Osteoblast (primary cell): ENCODE measurements around the gene RTL1. TPM values are rescaled to one million over a fixed set of nuclear protein-coding genes. Genes with fewer than 3 reads are reported as not detected.

Experiments used
- DNase-seq: peaks from one replicate; pipeline ENCODE4 v3.0.0; 2011; ENCODE audit warnings: low spot score, mixed read lengths; ENCODE audit not compliant: insufficient read length; ENCODE audit errors: missing footprints
- H2AFZ ChIP-seq: 2 replicates; pipeline ENCODE4 v1.6.0; 2011; ENCODE audit warnings: mild to moderate bottlenecking, low read length
- H3K27ac ChIP-seq: 2 replicates; pipeline ENCODE4 v1.5.1; 2011; ENCODE audit warnings: mild to moderate bottlenecking, low read depth, low read length, moderate library complexity
- H3K27me3 ChIP-seq: 2 replicates; pipeline ENCODE4 v1.6.0; 2012; ENCODE audit warnings: mild to moderate bottlenecking, control low read depth, inconsistent platforms, low read length, moderate library complexity; ENCODE audit not compliant: insufficient read depth
- H3K36me3 ChIP-seq: 2 replicates; pipeline ENCODE4 v1.5.1; 2011; ENCODE audit warnings: mild to moderate bottlenecking, low read length, control low read depth, moderate library complexity; ENCODE audit not compliant: insufficient read depth
- H3K4me1 ChIP-seq: 2 replicates; pipeline ENCODE4 v1.5.1; 2011; ENCODE audit warnings: mild to moderate bottlenecking, low read length, control low read depth, moderate library complexity; ENCODE audit not compliant: insufficient read depth
- H3K4me2 ChIP-seq: 2 replicates; pipeline ENCODE4 v1.6.0; 2011; ENCODE audit warnings: mild to moderate bottlenecking, low read length; ENCODE audit not compliant: insufficient read depth
- H3K4me3 ChIP-seq: fragments of 200-600 bp; sonication (generic); 3 replicates; pipeline ENCODE4 v1.5.1; 2012; ENCODE audit warnings: mild to moderate bottlenecking, low read length, inconsistent platforms; ENCODE audit not compliant: insufficient read depth
- H3K79me2 ChIP-seq: 2 replicates; pipeline ENCODE4 v1.6.0; 2012; ENCODE audit warnings: mild to moderate bottlenecking, low read length, control low read depth, inconsistent platforms; ENCODE audit not compliant: insufficient read depth
- H3K9me3 ChIP-seq: 2 replicates; pipeline ENCODE4 v1.5.1; 2011; ENCODE audit warnings: low read depth, low read length, control low read depth
- H4K20me1 ChIP-seq: 2 replicates; pipeline ENCODE4 v1.6.0; 2012; ENCODE audit warnings: mild to moderate bottlenecking, low read length, control low read depth; ENCODE audit not compliant: insufficient read depth
- total RNA-seq: library from RNA; depleted of rRNA; stranded (reverse); fragments of >200 nt; gene quantifications from 2 replicates; pipeline ENCODE4 v1.2.3, GENCODE V29; 2012
- TF ChIP-seq, protein P1 (sequence below): IDR thresholded peaks from 2 replicates; pipeline ENCODE4 v1.5.1; 2011; ENCODE audit warnings: mild to moderate bottlenecking, low read depth, low read length, moderate library complexity; ENCODE audit errors: extremely low read depth

Gene RTL1
- total RNA-seq, 1 donor: not detected

DNA sequence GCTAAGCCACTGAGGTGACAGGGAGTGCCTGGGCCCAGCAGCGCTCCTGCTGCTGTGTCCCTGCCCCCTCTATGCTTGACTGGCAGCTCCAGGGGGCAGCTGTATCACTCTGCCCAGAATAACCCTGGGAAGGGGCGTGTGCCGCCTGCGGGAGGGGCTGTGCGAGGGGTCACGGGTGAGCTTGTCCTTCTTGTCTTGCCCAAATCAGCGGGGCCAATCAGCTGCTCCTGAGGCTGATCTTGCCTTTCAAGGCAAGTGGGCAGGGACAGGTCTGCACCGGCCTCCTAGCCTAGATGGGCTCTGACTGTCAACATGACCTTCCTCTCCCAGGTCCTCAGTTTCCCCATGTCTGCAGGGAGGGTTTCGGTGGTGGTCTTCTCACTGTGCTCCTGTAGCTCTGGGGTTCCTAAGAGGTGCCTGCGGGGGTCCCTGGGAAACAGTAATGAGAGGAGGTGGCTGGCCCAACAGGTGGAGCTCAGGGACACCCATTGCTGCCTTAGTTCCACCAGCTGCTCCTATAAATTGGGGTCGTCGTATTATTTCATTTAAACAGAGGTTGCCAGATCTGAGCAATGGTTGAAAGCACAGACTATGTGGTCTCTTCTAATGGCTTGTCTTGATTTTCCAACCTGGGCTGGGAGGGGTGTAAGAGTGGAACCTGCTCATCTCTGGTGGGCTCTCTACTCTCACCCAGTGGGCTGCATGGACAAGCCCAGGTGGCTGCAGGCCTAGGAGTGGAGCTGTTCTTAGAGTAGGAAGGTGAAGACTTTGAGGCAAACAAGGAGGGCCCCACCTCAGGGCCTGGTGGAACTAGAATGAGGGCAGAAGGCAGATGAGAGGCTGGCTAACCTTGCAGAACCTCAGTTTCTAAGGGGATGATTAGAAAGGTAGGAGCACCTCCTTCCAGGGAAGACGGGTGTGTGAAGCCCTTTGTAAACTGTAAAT, 11.7 kb downstream of the RTL1 start:
- peaks cover 52% of the 10 kb centered on the region for H3K36me3 ChIP-seq
- H4K20me1 ChIP-seq: peaks cover 16% of the 10 kb centered on the region
- TF ChIP-seq, protein P1, sequence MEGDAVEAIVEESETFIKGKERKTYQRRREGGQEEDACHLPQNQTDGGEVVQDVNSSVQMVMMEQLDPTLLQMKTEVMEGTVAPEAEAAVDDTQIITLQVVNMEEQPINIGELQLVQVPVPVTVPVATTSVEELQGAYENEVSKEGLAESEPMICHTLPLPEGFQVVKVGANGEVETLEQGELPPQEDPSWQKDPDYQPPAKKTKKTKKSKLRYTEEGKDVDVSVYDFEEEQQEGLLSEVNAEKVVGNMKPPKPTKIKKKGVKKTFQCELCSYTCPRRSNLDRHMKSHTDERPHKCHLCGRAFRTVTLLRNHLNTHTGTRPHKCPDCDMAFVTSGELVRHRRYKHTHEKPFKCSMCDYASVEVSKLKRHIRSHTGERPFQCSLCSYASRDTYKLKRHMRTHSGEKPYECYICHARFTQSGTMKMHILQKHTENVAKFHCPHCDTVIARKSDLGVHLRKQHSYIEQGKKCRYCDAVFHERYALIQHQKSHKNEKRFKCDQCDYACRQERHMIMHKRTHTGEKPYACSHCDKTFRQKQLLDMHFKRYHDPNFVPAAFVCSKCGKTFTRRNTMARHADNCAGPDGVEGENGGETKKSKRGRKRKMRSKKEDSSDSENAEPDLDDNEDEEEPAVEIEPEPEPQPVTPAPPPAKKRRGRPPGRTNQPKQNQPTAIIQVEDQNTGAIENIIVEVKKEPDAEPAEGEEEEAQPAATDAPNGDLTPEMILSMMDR: no peak

DNA sequence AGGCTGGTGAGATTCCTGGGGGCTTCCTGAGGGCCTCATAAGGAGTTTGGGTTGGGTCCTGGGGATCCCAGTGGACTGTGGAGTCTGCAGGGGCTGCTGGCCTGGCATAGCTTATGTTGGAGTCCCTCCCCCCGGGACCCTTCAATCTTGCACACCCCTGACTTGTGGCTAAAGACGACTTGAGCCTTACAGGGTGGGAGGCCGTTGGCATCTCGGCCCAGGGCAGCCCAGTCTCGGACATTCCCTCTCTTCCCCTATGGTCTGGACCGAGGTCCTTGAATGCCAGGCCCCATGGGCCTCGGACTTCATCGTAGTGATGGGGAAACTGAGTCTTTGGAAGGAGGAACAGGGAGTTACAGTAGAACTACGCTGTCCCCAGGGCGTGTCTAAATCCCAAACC, 12.5 kb downstream of the RTL1 start:
- no peak overlapping the region for H2AFZ ChIP-seq
- no peaks in the 10 kb centered on the region for H3K9me3 ChIP-seq
- H3K27ac ChIP-seq: no peak overlapping the region
- TF ChIP-seq, protein P1: no peak
- peaks cover 46% of the 10 kb centered on the region for H3K79me2 ChIP-seq
- no peaks in the 10 kb centered on the region for H3K4me1 ChIP-seq
- no peak overlapping the region for H3K4me2 ChIP-seq
- DNase-seq: peak; percentile 4
- no peaks in the 10 kb centered on the region for H3K27me3 ChIP-seq
- H3K36me3 ChIP-seq: peaks cover 46% of the 10 kb centered on the region
- peaks cover 16% of the 10 kb centered on the region for H4K20me1 ChIP-seq
- no peak overlapping the region for H3K4me3 ChIP-seq

More for the DNA sequence above, 11.7 kb downstream of the RTL1 start:
- Histone ChIP-seq H3K79me2 (peaks cover 50% of the 10 kb centered on the region), H3K4me2 (no peak overlapping the region), H3K4me1 (no peaks in the 10 kb centered on the region), H2AFZ (no peak overlapping the region), H3K9me3 (no peaks in the 10 kb centered on the region), H3K27me3 (no peaks in the 10 kb centered on the region), H3K27ac (no peak overlapping the region), H3K4me3 (no peak overlapping the region)
- peak; percentile 77 for DNase-seq

DNA sequence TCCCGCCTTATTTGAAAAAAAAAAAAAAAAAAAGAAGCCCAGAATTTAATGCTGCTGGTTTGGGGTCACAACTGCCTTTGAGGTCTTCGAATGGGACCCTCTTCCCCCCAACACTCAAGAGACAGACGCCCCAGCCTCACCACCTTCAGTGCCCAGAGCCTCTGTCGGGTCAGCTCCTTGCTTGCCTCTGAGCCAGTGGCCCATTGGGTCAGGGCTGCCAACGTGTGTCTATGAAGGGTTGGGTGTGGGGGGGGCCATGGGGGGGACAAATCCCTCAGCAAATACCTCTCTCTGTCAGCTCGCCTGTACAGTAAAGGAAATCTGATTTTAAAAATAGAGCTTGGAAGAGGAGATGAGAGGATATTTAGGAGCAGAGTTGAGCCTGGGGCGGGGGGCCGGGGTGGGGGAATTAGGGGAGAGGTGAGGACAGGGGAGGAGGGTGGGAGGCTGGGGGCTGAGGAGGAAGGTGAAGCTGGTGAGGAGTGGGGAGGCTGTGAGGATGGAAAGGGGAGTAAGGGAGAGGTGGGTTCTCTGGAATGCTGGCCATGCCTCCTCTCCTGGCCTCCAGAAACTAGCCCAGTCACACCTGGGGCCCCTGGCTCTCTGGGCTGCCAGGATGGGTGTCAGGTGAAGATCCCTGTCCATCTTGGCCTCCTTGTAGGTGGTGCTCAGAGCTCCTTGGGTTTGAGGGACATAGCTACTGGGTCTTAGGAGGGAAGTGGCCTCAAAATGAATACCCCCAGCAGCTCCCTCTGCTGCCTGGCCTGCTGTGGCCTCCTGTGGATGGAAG, 13.3 kb downstream of the RTL1 start:
- no peak overlapping the region for H3K27ac ChIP-seq
- H4K20me1 ChIP-seq: peaks cover 16% of the 10 kb centered on the region
- H3K27me3 ChIP-seq: no peaks in the 10 kb centered on the region
- H3K9me3 ChIP-seq: no peaks in the 10 kb centered on the region
- no peak overlapping the region for H2AFZ ChIP-seq
- no peak overlapping the region for H3K4me2 ChIP-seq
- no peak overlapping the region for H3K4me3 ChIP-seq
- TF ChIP-seq, protein P1: no peak
- no peaks in the 10 kb centered on the region for H3K4me1 ChIP-seq
- DNase-seq: peak; percentile 65
- H3K36me3 ChIP-seq: peaks cover 43% of the 10 kb centered on the region
- peaks cover 48% of the 10 kb centered on the region for H3K79me2 ChIP-seq

DNA sequence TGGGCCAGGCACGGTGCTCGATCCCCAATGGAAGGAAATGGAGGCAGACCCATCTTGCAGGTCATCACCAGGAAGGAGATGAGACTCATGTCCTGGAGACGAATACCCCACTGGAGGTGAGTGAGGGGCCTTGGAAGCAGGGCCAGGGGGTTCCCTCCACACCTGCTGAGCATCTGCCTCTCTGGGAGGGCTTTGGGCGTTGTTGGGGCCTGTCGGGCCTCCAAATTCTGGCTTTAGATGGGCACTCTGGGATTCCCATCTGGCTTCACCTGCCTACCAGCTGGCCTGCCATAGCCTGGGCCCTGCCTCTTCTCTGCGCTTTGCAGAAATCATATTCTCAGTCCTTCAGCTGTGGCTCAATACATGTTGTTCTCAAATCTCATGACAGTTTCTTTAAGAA, 13.9 kb downstream of the RTL1 start:
- TF ChIP-seq, protein P1: no peak
- peaks cover 21% of the 10 kb centered on the region for H4K20me1 ChIP-seq
- no peak overlapping the region for H3K4me3 ChIP-seq
- H3K4me1 ChIP-seq: no peaks in the 10 kb centered on the region
- no peaks in the 10 kb centered on the region for H3K9me3 ChIP-seq
- peak; percentile 52 for DNase-seq
- no peak overlapping the region for H3K27ac ChIP-seq
- no peak overlapping the region for H2AFZ ChIP-seq
- no peaks in the 10 kb centered on the region for H3K27me3 ChIP-seq
- H3K36me3 ChIP-seq: peaks cover 42% of the 10 kb centered on the region
- H3K4me2 ChIP-seq: no peak overlapping the region
- peaks cover 50% of the 10 kb centered on the region for H3K79me2 ChIP-seq
